ENCODE results near the gene DLG3. TPM values are rescaled to one million over a fixed set of nuclear protein-coding genes. Genes with fewer than 3 reads are reported as not detected.
A peak's percentile ranks its signal among the peaks of the same experiment; 100 is the strongest.

Gene DLG3
- total RNA-seq, 2 experiments from 2014 or later: 18.4 to 27.8 TPM

- peaks cover 3% of the 10 kb centered on the region for H3K36me3 Mint-ChIP-seq (ENCODE audit: low read depth)
- intact Hi-C loops (cut with DNase I, micrococcal nuclease): loop anchor here (1.0 to 10.0 kb wide), 8 partner anchors 20 to 800 kb away; partner anchors contain the start of gene ZMYM3 (in 1 of the 2)
- peak overlapping the region; percentile 87 for H3K27ac Mint-ChIP-seq
- no peaks in the 10 kb centered on the region for H3K9me3 Mint-ChIP-seq (ENCODE audit: low read depth)
- DNase-seq: peak; percentile 82
- POLR2A ChIA-PET: no interaction called here
- H3K4me3 Mint-ChIP-seq: peak overlapping the region; percentile 80
- ATAC-seq: peak; percentile 65
- CTCF ChIA-PET: no interaction called here
- peaks cover 26% of the 10 kb centered on the region for H3K4me1 Mint-ChIP-seq
- H3K27me3 Mint-ChIP-seq: no peaks in the 10 kb centered on the region
Observed at GRCh38 chrX:70454441-70455365, 10.1 kb downstream of the DLG3 start.

GRCh38 chrX:70455366-70456202, 10.9 kb downstream of the DLG3 start:
- no peak for DNase-seq
- peak; percentile 9 for ATAC-seq
- Mint-ChIP-seq H3K4me3 (peak overlapping the region; percentile 80), H3K9me3 (ENCODE audit: low read depth) (no peaks in the 10 kb centered on the region), H3K36me3 (ENCODE audit: low read depth) (peaks cover 3% of the 10 kb centered on the region), H3K27me3 (no peaks in the 10 kb centered on the region), H3K4me1 (peaks cover 26% of the 10 kb centered on the region), H3K27ac (peak overlapping the region; percentile 87)
- ChIA-PET CTCF (interaction anchor here (0.6 to 0.8 kb wide), 2 partner anchors 20 to 52 kb away, joined by 3 to 4 read pairs; no protein-coding TSS in a partner anchor), POLR2A (interaction anchor here (0.9 to 1.0 kb wide), 2 partner anchors 50 to 1627 kb away, joined by 4 to 6 read pairs; partner anchors contain the start of gene EFNB1)
- intact Hi-C loops (cut with DNase I, micrococcal nuclease): loop anchor here (1.0 to 10.0 kb wide), 7 partner anchors 49 to 799 kb away; partner anchors contain the start of gene ZMYM3 (in 1 of the 2)

DNA sequence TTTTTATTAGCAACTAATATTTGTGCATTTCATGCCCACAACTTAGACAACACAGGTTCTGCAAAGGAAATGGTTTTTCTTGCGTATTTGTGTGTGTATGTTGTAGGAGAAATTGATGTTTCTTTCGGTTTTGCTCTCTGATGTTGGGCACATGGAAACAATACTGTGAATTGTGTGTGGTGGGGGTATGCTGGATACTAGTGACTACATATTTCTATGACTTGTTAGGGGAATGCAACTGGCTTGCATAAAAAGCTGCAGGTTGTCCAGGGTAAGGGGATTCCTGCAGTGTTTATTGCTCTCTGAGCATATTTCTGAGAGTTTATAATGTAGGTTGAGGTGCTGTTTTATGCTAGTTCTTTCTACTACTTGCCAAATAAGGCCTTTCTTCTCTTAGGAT, 11.6 kb downstream of the DLG3 start:
- intact Hi-C loops (cut with DNase I, micrococcal nuclease): loop anchor here (1.0 to 10.0 kb wide), 4 partner anchors 49 to 299 kb away; no protein-coding TSS in a partner anchor
- Mint-ChIP-seq H3K4me1 (peaks cover 26% of the 10 kb centered on the region), H3K27me3 (no peaks in the 10 kb centered on the region), H3K9me3 (ENCODE audit: low read depth) (no peaks in the 10 kb centered on the region), H3K27ac (peak overlapping the region; percentile 87), H3K4me3 (peak overlapping the region; percentile 80), H3K36me3 (ENCODE audit: low read depth) (peaks cover 3% of the 10 kb centered on the region)
- POLR2A ChIA-PET: interaction anchor here (0.9 to 1.0 kb wide), 2 partner anchors 49 to 1627 kb away, joined by 4 to 6 read pairs; partner anchors contain the start of gene EFNB1
- CTCF ChIA-PET: no interaction called here
- peak; percentile 21 for ATAC-seq
- DNase-seq: no peak

DNA sequence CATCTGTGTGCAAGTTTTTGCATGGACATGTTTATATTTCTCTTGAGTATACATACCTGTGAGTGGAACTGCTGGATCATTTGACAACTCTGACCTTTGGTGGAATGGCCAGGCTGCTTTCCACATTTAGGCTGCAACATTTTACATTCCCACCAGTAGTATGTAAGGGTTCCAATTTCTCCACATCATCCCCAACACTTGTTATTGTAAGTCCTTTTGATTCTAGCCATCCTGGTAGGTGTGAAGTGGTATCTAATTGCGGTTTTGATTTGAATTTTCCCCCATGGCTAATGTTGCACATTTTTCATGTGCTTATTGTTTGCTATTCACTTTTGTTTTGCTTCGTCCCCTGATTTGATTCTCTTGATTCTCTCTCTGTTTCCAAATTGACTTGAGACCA, 16.4 kb downstream of the DLG3 start:
- no peaks in the 10 kb centered on the region for H3K27me3 Mint-ChIP-seq
- CTCF ChIA-PET: no interaction called here
- no peak for ATAC-seq

GRCh38 chrX:70464051-70464450, 19.4 kb downstream of the DLG3 start:
- H3K4me3 Mint-ChIP-seq: no peak overlapping the region
- no peak for DNase-seq

More for the DNA sequence above, 16.4 kb downstream of the DLG3 start:
- DNase-seq: no peak
- no peak overlapping the region for H3K27ac Mint-ChIP-seq
- intact Hi-C loops (cut with DNase I, micrococcal nuclease): no loop called here
- H3K4me1 Mint-ChIP-seq: peaks cover 12% of the 10 kb centered on the region
- H3K9me3 Mint-ChIP-seq (ENCODE audit: low read depth): no peaks in the 10 kb centered on the region
- POLR2A ChIA-PET: no interaction called here
- H3K4me3 Mint-ChIP-seq: no peak overlapping the region
- H3K36me3 Mint-ChIP-seq (ENCODE audit: low read depth): peaks cover 7% of the 10 kb centered on the region

DNA sequence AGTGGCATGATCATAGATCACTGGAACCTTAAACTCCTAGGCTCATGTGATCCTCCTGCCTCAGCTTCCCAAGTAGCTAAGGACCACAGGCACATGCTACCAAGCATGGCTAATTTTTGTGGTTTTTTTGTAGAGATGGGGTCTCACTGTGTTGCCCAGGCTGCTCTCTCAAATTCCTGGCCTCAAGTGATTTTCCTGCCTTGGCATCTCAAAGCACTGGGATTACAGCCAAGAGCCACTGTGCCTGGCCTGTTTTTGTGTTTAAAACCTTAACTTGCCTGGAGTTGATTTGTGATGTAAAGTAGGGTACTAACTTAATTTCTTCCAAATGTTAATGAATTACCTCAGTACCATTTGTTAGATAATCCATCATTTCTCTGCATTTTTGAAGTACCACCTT, 22.3 kb downstream of the DLG3 start:
- Mint-ChIP-seq H3K4me3 (no peak overlapping the region), H3K27ac (no peak overlapping the region), H3K36me3 (ENCODE audit: low read depth) (peaks cover 9% of the 10 kb centered on the region), H3K4me1 (peaks cover 11% of the 10 kb centered on the region), H3K27me3 (no peaks in the 10 kb centered on the region), H3K9me3 (ENCODE audit: low read depth) (no peaks in the 10 kb centered on the region)
- intact Hi-C loops (cut with DNase I, micrococcal nuclease): no loop called here
- ATAC-seq: no peak
- CTCF ChIA-PET: no interaction called here
- POLR2A ChIA-PET: no interaction called here
- no peak for DNase-seq

More at GRCh38 chrX:70464051-70464450, 19.4 kb downstream of the DLG3 start:
- Mint-ChIP-seq H3K9me3 (ENCODE audit: low read depth) (no peaks in the 10 kb centered on the region), H3K27ac (no peak overlapping the region), H3K4me1 (no peaks in the 10 kb centered on the region), H3K36me3 (ENCODE audit: low read depth) (peaks cover 5% of the 10 kb centered on the region), H3K27me3 (no peaks in the 10 kb centered on the region)
- no peak for ATAC-seq
- intact Hi-C loops (cut with DNase I, micrococcal nuclease): no loop called here
- ChIA-PET POLR2A (no interaction called here), CTCF (no interaction called here)

GRCh38 chrX:70468709-70469108, 24.1 kb downstream of the DLG3 start:
- intact Hi-C loops (cut with DNase I, micrococcal nuclease): no loop called here
- no peak for DNase-seq
- Mint-ChIP-seq H3K36me3 (ENCODE audit: low read depth) (peaks cover 10% of the 10 kb centered on the region), H3K27me3 (no peaks in the 10 kb centered on the region), H3K9me3 (ENCODE audit: low read depth) (no peaks in the 10 kb centered on the region), H3K4me3 (no peak overlapping the region), H3K4me1 (peaks cover 11% of the 10 kb centered on the region), H3K27ac (no peak overlapping the region)
- POLR2A ChIA-PET: no interaction called here
- CTCF ChIA-PET: no interaction called here
- no peak for ATAC-seq

DNA sequence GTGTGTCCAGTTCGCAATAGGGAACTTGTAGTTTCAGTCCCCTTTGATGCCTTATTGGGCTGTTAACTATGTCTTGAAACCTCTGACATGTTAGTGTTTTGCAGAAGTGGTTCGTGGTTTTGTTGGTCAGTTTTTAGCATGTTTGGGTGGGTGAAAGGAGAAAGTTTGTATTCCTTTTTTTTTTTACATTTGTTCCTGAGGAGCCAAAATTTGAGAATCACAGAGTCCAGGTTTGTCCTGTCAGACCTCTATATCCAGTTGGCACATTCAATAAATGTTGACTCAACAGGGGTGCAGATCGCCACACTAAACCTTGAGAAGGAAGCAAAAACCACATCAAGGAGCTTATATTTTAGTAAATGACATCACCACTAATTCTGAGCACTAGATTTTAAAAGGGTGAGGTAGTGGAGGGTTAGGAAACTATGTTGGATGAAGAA, 26.2 kb downstream of the DLG3 start:
- Mint-ChIP-seq H3K4me1 (peaks cover 15% of the 10 kb centered on the region), H3K27me3 (no peaks in the 10 kb centered on the region), H3K9me3 (ENCODE audit: low read depth) (no peaks in the 10 kb centered on the region), H3K36me3 (ENCODE audit: low read depth) (peaks cover 6% of the 10 kb centered on the region), H3K4me3 (no peak overlapping the region), H3K27ac (no peak overlapping the region)
- POLR2A ChIA-PET: no interaction called here
- no peak for DNase-seq
- CTCF ChIA-PET: no interaction called here
- intact Hi-C loops (cut with DNase I, micrococcal nuclease): no loop called here
- peak; percentile 19 for ATAC-seq

DNA sequence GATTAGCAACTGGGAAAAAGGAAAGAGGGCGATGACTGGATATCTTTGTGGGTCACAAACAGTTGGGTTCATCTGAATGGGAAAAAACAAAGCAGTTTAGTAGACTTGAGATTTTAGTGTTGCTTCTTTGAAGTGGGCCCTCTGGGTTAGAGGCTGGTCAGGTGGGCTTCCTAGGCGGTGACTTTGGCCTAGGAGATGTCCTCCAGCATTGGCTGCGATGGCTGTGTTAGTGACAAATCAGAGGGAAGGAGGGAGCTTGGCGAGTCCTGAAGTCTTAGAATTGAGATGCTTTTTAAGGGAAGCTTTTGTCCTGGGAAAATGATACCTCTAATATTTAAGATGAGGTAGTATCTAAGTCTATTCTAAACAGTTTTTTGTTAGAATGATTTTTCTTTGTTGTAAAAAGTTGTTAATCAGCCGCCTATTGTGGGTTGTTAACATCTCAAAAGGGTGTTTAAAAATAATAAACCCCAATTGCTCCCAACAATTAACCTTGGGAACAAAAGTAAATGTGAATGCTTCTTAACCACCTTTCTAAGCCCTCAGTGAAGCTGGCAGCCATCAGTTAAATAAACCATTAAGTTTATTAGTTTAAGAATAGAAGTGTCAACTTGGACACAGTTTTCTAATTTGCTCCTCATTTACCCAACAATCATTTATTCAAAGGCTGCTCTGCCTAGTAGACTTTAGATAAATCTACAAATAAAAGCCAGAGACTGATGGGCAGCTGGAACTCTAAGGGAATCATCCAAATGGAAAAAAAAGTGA, 31.7 kb downstream of the DLG3 start:
- H3K9me3 Mint-ChIP-seq (ENCODE audit: low read depth): no peaks in the 10 kb centered on the region
- CTCF ChIA-PET: no interaction called here
- H3K4me1 Mint-ChIP-seq: peaks cover 12% of the 10 kb centered on the region

GRCh38 chrX:70476934-70477733, 32.5 kb downstream of the DLG3 start:
- Mint-ChIP-seq H3K4me1 (peaks cover 7% of the 10 kb centered on the region), H3K36me3 (ENCODE audit: low read depth) (peaks cover 6% of the 10 kb centered on the region), H3K4me3 (no peak overlapping the region), H3K27ac (no peak overlapping the region), H3K27me3 (no peaks in the 10 kb centered on the region), H3K9me3 (ENCODE audit: low read depth) (no peaks in the 10 kb centered on the region)
- no peak for ATAC-seq
- intact Hi-C loops (cut with DNase I, micrococcal nuclease): no loop called here
- ChIA-PET POLR2A (no interaction called here), CTCF (no interaction called here)
- DNase-seq: no peak

More for the DNA sequence above, 31.7 kb downstream of the DLG3 start:
- Mint-ChIP-seq H3K36me3 (ENCODE audit: low read depth) (peaks cover 6% of the 10 kb centered on the region), H3K27me3 (no peaks in the 10 kb centered on the region), H3K27ac (no peak overlapping the region), H3K4me3 (no peak overlapping the region)
- intact Hi-C loops (cut with DNase I, micrococcal nuclease): no loop called here
- DNase-seq: no peak
- ATAC-seq: no peak
- POLR2A ChIA-PET: no interaction called here
